ENCODE results near the gene SPINK2. TPM values are rescaled to one million over a fixed set of nuclear protein-coding genes. Genes with fewer than 3 reads are reported as not detected.

Gene SPINK2
- total RNA-seq, 1 donor from 2014 or later, result not detected

DNA sequence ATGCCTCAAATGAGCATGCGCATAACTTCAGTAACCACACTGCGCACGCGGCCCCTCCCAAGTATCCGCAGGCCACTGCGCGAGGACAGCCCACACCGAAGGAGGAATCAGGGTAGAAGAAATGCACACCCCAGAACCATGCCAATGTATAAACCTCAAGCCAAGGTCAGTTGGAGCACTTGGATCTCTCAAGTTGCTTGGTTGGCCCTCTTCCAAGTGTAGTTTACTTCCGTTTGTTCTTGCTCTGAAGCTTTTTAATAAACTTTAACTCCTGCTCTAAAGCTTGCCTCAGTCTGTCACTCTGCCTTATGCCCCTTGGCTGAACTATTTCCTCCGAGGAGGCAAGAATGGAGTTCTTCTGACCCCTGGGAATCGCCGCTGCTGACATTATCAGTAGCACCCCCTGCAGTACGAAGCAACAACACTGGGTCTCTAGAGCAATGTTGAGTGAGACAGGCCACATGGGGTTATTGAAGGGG, 22.0 kb upstream of the SPINK2 start:
- no peaks in the 10 kb centered on the region for H3K27me3 ChIP-seq
- TF ChIP-seq, protein P1, sequence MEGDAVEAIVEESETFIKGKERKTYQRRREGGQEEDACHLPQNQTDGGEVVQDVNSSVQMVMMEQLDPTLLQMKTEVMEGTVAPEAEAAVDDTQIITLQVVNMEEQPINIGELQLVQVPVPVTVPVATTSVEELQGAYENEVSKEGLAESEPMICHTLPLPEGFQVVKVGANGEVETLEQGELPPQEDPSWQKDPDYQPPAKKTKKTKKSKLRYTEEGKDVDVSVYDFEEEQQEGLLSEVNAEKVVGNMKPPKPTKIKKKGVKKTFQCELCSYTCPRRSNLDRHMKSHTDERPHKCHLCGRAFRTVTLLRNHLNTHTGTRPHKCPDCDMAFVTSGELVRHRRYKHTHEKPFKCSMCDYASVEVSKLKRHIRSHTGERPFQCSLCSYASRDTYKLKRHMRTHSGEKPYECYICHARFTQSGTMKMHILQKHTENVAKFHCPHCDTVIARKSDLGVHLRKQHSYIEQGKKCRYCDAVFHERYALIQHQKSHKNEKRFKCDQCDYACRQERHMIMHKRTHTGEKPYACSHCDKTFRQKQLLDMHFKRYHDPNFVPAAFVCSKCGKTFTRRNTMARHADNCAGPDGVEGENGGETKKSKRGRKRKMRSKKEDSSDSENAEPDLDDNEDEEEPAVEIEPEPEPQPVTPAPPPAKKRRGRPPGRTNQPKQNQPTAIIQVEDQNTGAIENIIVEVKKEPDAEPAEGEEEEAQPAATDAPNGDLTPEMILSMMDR (IDR thresholded peaks at IDR 0.05), result no peak
- no peak overlapping the region for H3K27ac ChIP-seq
- H3K4me1 ChIP-seq, result no peaks in the 10 kb centered on the region
- no peak for DNase-seq
- no peaks in the 10 kb centered on the region for H3K36me3 ChIP-seq
- H3K9me3 ChIP-seq, result no peaks in the 10 kb centered on the region
- no peak overlapping the region for H3K4me3 ChIP-seq
- peak; percentile 66 for ATAC-seq
- intact Hi-C loops (cut with DNase I), result no loop called here

DNA sequence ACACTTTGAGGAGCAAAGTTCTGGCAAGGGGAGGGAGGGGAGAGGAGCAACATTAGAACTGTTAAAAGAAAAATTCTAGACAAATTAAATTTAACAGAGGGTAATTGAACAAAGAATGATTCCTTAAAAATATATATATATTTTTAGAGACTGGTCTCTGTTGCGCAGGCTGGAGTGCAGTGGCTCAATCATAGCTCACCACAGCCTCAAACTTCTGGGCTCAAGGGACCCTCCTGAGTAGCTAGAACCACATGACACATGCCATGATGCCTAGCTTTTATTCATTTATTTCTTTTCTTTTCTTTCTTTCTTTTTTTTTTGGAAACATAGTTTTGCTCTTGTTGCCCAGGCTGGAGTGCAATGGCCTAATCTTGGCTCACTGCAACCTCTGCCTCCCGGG, 19.1 kb upstream of the SPINK2 start:
- Histone ChIP-seq H3K4me1 (no peaks in the 10 kb centered on the region), H3K9me3 (no peaks in the 10 kb centered on the region), H3K27ac (no peak overlapping the region), H3K27me3 (no peaks in the 10 kb centered on the region), H3K36me3 (no peaks in the 10 kb centered on the region), H3K4me3 (no peak overlapping the region)
- DNase-seq (no peak), ATAC-seq (no peak)
- intact Hi-C loops (cut with DNase I), result no loop called here
- TF ChIP-seq, protein P1 (IDR thresholded peaks at IDR 0.05), result no peak

DNA sequence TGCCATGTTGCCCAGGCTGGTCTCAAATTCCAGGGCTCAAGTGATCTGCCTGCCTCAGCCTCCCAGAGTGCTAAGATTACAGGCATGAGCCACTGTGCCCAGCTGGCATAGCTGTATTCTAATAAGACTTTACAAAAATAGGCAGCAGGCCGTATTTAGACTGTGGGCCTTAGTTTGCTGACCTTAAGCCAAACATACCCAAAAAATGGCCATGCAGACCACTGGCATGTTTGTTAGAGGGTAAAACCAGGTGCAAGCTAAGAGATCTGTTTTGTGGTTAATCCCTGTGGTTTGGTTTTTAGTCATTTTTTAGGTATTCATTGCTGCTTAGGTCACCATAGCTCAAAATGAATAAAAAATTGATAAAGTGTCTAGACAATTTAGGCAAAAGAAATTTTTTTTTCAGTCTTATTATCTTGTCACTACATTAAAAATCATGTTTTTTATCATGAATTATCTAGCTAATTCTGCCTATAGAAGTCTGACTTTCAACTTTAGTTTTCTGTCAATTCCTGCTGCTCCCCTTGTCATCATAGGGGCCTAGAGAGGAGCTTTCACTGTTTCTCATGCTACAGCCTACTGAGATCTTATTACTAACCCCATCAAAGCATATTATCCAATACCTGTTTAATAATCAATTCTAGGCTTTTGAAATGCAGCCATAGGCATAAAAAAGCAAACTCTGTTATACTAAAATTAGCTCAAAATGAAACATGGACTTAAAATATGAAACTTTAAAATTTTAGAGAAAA, 7.5 kb upstream of the SPINK2 start:
- Histone ChIP-seq H3K27ac (no peak overlapping the region), H3K4me1 (no peaks in the 10 kb centered on the region), H3K4me3 (no peak overlapping the region), H3K9me3 (no peaks in the 10 kb centered on the region), H3K27me3 (no peaks in the 10 kb centered on the region), H3K36me3 (no peaks in the 10 kb centered on the region)
- ATAC-seq (no peak), DNase-seq (no peak)
- intact Hi-C loops (cut with DNase I), result no loop called here
- TF ChIP-seq, protein P1 (IDR thresholded peaks at IDR 0.05), result no peak

DNA sequence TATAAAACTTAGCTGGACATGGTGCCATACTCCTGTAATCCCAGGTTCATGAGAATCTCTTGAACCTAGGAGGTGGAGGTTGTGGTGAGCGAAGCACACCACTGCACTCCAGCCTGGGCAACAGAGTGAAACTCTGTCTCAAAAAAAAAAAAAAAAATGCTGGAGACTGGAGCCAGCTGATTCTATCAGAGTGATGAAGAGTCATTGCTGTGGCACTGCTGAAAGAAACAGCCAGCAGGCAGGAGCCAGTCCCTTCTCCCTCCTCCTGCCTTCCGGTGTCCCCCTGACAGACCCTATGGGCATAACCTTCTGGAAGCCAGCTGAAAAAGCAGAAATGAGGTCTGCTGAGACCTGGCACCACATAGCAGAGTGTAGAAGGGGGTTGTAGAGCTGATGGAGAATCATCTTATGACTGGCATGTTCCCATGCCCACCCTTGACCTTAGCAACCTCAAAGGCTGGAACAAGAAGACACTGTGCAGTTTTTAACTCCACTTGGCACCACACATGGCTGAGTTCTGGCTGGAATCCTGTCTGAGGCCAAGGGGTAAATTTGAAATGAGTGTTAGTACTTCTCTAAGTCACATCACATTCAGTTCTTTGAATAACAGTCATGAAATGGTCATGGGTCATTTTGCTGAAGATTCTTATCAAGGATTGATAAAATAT, 2.6 kb upstream of the SPINK2 start:
- Histone ChIP-seq H3K36me3 (no peaks in the 10 kb centered on the region), H3K27ac (no peak overlapping the region), H3K4me1 (no peaks in the 10 kb centered on the region), H3K4me3 (no peak overlapping the region), H3K27me3 (peaks cover 22% of the 10 kb centered on the region), H3K9me3 (no peaks in the 10 kb centered on the region)
- TF ChIP-seq, protein P1 (IDR thresholded peaks at IDR 0.05), result no peak
- ATAC-seq (no peak), DNase-seq (no peak)
- intact Hi-C loops (cut with DNase I), result no loop called here

DNA sequence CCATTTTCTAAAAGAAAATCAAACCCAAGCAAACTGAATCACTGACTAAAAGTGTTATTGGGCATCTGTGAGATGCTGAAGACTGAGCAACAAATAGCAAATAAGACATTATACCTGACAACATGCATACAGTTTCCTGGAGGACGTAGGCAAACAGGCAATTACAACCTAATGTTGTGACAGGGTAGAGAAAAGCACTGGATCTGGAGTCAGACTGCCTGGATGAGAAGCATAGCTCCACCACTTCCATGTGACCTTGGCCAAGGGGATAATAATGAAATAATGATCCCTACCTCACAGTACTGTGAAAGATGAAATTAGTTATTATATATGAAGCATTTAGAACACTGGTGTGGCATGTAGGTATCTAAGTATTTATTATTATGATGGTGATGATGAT, 2.7 kb downstream of the SPINK2 start:
- TF ChIP-seq, protein P1 (IDR thresholded peaks at IDR 0.05), result no peak
- intact Hi-C loops (cut with DNase I), result no loop called here
- H3K4me3 ChIP-seq, result no peak overlapping the region

More for the DNA sequence above, 2.7 kb downstream of the SPINK2 start:
- peaks cover 22% of the 10 kb centered on the region for H3K27me3 ChIP-seq
- H3K9me3 ChIP-seq, result no peaks in the 10 kb centered on the region
- no peaks in the 10 kb centered on the region for H3K4me1 ChIP-seq
- H3K27ac ChIP-seq, result no peak overlapping the region
- H3K36me3 ChIP-seq, result no peaks in the 10 kb centered on the region
- no peak for DNase-seq
- no peak for ATAC-seq

Measured in upper lobe of right lung (tissue), 1 donor.